Activated T-cell treated with anti-CD3 and anti-CD28 coated beads for 1 hour (primary cell): ENCODE results near the gene SCMH1.

Experiments
- DNase-seq: peaks from one replicate; pipeline ENCODE4 v3.0.0-alpha.2; 2020; ENCODE audit warnings: low read depth

Gene SCMH1

DNA sequence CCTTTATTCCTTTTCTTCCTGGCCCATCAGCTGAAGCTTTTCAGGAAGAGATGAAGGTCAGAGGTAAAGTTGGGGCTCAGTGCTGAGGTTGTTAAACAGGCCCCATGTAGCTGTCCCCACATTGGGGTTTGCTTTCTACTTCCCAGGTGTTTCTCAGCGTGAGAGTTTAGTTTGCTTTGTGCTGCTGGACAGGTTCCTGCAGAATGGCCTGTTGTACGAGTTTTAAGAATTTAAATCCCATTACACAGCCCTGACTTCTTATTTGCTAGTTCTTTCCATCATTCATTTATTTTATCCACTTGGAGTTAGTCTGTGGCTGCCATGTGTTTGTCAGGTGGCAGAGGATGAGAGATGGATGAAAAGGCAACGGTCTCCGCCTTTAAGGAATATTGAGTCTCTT, 243.4 kb downstream of the SCMH1 start:
- DNase-seq = no peak

DNA sequence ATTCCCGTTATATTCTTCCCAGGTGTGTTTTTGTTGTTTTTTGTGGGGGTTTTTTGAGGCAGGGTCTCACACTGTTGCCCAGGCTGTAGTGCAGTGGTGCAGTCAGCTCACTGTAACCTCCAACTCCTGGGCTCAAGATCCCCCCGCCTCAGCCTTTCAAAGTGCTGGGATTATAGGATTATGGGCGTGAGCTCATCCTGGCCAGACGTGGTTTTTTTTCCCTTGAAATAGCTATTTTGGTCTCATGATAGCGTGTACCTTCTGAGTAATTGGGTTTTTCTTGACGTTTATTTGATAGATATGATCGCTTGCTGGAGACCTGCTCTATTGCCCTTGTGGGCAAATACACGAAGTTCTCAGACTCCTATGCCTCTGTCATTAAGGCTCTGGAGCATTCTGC, 245.0 kb downstream of the SCMH1 start:
- DNase-seq = no peak

DNA sequence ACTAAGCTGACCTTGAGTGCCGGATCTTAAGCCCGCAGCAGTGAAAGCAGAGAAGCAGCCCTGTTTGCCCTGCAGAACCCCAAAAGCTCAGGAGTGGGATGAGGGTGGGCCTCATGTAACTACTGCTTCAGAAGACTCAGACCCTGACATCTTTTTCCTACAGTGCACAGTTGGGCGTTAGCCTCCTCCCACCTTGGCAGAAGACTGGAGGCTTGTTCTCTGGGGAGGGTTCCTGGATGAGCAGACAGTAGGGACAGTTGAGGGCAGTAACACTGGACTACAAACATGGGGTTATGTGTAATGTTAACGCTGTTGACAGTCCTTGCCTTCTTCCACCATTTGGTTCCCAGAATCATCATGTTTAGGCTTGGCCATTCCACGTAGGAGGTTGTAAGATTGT, 253.0 kb downstream of the SCMH1 start:
- no peak for DNase-seq

DNA sequence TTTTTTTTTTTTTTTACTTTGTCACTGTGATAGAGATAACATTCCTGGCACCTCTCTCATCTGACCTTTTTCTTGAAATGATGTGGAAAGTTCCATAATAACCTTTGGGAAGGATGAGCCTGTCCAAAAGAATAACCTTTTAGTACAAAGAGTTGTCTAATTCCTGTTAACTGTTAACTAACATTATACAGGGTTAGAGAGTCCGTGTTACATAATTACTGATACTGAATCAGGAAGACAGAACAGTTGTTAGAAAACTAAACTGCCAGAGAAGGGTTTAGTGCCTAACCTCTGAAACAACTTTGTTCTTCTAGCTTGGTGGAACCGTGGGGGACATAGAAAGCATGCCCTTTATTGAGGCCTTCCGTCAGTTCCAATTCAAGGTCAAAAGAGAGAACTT, 253.8 kb downstream of the SCMH1 start:
- DNase-seq = no peak

DNA sequence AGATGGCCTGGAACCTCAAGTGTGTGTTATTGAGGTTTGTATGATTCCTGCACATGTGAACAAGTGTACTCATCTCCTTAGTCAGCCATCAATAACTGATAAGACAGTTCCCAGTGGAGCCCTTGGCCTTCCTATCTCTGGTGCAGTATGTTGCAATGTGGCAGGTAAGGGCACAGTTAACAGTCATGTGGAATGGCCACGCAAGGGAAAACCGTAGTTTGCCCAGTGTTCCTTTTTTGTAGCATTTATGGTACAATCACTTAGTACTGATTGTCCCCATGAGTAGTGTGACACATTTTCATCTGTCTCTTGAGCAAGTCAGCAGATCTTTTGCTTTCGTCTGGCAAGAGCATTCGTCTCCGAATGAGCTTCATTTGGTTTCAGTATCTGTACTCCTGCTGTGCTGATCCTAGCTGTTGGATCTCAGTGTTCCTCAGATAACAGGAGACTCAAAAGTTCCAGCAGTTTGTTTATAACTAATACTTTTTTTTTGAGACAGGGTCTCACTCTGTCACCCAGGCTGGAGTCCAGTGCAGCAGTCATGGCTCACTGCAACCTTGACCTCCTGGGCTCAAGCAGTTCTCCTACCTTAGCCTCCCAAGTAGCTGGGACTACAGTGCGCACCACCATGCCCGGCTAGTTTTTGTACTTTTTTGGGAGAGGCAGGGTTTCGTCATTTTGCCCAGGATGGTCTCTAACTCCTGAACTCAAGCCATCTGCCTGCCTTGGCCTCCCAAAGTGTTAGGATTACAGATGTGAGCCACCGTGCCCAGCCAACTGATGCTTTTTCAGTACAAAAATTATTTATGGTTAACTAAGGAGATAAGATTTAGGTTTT, 254.4 kb downstream of the SCMH1 start:
- no peak for DNase-seq

DNA sequence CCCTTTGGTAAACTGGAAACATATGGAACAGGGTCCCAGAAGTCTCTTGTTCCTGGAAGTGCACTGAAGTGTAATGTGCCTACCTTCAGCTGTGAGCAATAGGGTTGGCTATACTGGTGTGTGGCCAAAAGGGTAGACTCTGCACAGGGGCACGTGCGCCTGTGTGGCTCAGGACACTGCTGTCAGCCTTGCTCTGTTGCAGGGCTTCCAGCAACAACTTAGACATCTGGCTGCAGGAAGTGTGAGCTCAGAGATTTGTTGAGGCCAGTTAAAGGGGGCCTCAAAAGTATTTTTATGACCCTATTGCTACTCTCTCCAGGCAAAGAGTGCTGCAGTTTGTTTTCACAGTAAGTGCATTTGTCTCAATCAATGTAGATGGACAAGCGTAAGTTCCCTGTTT, 255.2 kb downstream of the SCMH1 start:
- no peak for DNase-seq

DNA sequence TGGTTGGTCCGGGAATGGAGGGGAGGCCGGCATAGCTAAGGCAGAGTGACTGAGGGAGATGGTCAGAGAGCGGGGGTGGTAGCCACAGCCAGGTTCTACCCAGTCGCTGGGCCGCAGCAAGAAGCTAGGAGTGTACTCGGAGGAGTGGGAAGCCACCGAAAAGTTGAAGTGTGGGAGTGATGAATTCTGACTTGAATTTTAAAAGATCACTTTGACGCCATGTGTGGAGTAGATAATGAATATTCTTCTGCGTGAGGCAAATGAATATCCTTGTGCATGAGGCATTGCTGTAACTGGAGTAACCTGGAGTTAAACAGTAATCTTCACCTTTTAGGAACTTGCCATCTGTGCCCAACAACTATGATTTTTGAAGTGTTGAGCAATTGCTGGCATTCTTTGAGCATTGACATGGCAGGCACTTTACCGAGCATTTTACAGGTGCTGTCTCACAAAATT, 255.8 kb downstream of the SCMH1 start:
- DNase-seq = no peak

DNA sequence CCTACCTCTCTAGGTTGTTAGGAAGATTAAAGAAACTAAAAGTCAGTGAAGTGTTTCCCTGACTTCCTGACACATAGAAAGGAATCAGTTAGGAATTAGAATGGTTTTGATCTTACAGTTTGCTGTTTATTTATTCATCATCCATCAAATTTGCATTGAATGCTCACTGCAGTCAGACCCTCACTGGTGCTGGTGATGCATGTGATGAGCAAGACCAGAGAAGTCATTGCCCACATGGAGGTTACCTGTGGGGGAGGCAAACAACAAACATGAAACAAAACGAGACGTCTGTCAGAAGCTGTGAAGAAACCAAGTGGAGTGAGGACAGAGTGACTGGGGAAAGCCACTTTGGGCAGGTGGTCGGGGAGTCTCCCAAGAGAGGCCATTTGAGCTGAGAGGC, 256.2 kb downstream of the SCMH1 start:
- DNase-seq = no peak

DNA sequence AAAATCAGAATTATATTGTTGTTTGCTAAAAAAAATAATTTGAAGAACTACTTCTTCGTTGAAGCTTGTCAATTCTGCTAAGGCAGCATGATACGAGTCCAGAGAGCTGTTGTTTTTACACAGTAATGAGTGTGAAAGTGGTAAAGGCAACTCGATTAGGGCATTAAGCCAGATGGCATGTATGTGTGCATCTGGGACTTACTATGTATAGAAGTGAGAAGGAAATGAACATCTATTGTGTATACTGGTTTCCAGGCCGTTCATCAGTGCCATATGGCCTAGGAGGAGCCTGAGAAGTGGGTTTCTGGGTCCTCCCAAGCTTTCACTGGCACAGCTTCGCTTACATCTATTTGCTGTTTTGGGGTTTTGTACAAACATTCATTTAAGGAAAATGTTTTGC, 256.9 kb downstream of the SCMH1 start:
- no peak for DNase-seq

DNA sequence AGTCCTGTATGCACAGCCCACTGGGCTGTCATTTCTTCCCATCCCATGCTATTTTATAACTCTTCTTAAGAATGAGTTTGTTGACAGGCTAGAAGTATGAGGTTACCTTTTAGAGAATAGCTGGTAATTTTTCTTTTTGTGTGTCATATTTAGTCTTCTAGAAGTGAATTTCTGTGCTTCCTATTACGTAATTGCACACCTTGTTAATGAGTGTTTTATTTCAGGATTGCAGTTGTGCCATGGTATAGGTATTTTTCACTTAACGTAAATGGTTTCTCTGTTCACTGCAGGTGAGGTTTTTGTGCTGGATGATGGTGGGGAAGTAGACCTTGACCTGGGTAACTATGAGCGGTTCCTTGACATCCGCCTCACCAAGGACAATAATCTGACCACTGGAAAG, 257.6 kb downstream of the SCMH1 start:
- DNase-seq = no peak

DNA sequence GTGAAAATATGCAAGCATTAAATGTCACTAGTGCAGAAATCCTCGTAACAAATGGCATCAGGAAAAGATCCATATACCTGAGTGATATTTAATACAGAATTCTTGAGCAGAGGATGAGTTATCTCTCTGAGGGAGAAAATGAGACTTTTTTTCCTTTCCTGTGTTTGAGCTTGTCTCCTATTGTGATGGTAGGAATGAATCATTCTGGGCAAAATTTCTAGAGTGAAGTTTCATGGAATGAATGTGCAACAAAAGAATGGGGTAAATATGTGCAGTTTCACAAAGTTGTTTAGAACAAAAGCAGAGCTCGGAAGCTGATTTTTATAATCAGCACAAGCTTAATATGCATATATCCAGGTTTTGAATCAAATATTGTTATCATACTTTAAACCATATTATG, 258.0 kb downstream of the SCMH1 start:
- DNase-seq = no peak

DNA sequence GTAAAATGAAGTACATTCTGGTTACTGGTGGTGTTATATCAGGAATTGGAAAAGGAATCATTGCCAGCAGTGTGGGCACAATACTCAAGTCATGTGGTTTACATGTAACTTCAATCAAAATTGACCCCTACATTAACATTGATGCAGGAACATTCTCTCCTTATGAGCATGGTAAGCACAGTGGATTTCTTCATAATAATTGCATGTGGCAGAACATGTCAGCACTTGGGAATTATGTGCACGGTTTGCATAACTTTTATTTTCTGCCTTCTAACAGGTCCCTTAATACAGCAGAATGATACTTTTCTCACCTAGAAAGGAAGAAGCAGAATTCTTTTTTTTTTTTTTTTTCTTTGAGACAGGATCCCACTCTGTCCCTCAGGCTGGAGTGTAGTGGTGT, 258.8 kb downstream of the SCMH1 start:
- no peak for DNase-seq

DNA sequence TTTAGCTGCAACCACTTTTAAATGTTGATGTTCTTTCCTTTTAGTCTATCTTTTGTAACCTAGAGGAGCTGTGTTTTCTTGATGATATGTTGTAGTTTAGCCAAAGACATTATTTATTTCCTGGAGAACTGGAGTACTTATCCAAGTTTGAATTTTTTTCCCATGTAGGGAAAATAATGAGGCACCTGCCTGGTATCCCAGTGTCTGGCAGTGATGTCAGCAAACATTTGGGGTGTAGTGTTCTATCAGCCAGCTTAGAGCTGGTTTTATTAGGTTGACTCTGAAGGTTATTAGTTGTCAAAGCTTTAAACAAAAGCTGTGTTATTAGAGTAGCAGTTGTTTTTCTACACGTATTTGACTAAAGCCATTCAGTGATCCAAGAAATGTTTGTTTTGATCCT, 259.4 kb downstream of the SCMH1 start:
- DNase-seq = no peak

DNA sequence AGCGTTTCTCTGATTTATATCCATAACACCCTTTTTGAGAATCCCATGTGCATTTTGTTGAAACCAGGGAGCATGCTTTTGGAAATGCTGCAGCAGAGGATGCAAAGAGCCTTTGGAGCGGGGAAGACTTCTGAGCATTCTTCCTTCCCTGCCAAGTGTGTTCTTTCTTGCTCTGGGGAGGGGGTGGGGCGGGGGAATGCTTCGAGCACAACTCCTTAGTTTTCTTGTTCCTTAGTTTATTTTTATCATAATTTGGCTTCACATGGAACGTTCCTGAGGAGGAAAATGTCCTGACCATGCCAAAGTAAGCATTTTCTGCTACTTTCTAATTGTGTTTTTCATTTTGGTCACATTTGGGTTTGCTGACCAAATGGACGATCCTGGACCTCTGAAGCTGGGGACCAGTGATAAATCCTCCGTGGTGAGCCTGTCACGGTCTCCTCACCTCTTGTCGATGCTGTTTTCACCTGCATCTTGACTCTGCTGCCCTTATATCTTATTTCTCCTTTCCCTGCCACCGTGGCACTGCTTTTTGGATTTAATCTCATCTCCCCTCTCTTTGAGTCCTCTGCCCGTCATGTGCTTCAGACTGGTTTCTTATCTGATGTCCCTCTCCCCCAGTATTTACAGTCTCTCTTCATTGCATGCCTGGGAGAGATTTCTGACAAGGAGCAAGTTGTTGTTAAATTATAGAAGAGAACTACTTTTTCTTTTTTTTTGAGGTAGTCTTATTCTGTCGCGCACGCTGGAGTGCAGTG, 260.2 kb downstream of the SCMH1 start:
- DNase-seq = no peak

DNA sequence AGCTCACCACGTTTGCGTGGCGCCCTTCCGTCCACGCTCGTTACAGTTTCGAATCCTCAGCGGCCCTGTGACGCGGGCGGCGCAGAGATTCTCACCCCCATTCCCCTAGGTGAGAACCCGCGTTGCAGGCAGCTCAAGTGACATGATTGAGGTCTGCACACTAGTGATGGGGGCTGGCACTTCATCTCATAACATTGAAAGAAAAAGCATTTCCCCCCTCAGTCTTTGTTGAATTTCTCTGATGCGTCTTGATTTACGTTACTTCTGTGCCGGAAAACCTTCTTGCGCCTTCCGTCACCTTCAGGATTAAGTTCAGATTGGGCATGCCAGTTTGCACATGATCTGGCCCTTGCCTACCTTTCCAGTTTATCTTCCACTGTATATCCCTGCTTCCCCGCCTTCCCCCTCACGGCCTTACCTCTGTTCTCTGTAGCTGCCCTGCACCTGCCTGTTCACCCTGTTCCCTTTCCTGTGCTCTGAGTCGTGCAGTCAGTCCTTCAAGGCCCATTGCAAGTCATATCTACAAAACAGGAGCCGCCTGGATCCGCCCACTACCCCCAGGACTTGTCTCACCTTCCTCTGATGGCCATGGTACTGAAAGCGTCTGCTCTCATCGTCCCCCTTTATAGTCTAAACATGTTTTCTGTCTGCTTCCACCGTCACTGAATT, 261.5 kb downstream of the SCMH1 start:
- DNase-seq = peak; percentile 27

DNA sequence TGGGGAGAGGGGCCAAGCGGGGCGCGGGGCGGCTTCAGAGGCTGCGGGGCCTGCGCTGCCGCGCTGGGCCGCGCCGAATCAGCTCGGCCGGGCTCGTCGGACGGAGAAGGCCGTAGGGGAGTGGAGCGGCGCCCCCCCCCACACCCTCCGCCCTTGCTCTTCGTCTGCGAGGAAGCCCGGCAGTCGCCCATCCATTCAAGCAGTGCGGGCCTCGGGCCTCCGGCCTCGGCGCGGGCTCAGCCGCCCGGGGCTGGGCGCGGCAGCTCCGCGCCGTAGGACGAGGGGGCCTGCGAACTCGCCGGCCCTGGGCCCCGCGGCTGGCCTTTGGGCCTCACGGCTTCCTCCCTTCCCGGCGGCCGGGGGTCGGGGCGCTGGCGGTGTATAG, 262.0 kb downstream of the SCMH1 start:
- DNase-seq = no peak

DNA sequence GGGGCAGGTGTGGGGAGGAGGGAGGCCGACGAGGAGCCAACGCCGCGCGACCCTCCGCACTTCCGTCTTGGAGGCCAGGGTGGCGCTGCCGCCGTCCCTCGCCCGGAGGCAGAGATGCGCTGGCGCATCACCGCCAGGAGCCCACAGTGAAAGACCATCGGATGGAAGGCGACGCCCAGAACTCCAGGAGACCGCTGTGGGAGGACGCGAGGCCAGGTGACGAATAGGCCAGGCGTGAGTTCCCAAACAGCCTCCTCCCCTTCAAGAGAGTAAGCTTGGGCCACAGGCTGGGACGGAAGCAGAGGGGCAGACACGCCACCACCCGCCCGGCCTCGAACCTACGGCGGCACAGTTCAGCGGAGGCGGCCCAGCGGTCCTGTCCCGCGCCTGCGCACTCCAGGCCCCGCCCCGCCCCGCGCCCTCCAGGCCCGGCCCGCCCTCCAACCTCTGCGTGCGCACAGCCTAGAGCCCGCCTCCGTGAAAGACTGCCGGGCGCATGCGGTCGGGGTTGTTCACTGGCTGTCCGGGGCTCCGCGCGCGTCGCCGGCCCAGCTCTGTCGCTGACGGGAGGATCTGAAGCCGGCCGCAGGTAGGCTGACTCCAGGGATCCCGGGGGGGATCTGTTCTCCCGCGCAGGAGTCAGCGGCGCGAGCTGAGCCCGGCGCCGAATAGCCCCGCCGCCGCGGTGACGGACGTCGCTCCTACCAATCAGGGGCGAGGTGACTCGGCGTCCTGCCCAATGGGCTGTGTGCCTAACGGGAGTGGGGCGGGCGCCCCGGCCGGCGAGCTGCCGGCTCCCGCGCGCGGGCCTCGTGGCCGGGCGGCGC, 262.7 kb downstream of the SCMH1 start, which contains the start of gene CTPS1:
TSS of gene CTPS1 (plus strand) at position 456 of the 827 bp plus-strand sequence. CDS start 3,595 bp downstream, outside the sequence.
- peak; percentile 96 for DNase-seq

DNA sequence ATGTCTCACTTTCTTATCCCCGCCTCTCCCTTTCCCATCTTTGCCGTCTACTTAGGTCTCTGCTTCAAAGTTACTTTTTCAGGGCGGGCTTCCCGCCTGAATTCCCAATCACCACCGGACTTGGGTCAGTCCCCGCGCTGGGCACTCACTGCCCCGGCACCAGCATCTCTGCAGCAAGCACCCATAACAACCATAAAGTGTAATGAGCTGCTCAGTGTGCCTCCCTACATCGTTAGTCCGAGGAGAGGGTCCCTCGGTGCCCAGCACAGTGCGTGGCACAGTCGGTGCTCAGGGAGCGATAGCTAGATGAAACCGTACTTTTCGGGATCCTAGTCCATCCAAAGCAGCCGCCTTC, 263.2 kb downstream of the SCMH1 start:
- DNase-seq = no peak

DNA sequence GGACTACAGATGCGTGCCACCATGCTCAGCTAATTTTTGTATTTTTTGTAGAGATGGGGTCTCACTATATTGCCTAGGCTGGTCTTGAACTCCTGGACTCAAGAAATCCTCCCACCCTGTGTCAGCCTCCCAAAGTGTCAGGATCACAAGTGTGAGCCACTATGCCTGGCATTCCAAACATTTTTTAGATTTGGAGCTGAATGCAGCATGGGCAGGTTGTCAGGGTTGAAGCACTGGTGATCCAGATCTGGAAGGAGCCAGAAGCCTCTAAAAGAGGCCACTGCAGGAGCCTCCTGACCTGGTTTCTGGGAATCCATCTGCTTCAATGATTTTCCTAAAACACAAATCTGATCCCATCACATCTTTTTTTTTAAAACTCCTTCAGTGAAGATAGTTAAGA, 264.4 kb downstream of the SCMH1 start:
- DNase-seq = no peak
